K562 (cell line): ENCODE results near the gene RAB31. TPM values are rescaled to one million over a fixed set of nuclear protein-coding genes. Genes with fewer than 3 reads are reported as not detected.
A peak's percentile ranks its signal among the peaks of the same experiment; 100 is the strongest.

Source experiments
- ADNP ChIP-seq: fragments of 200-800 bp; sonication (Bioruptor generic); IDR thresholded peaks from 2 replicates; pipeline ENCODE4 v1.6.1; 2016; ENCODE audit warnings: missing genetic modification characterization, missing compliant biosample characterization
- ATF7 ChIP-seq: fragments of 450-650 bp; IDR thresholded peaks from 2 replicates; pipeline ENCODE4 v1.7.1; 2014; ENCODE audit warnings: mild to moderate bottlenecking, moderate library complexity
- CBX5 ChIP-seq: IDR thresholded peaks from 2 replicates; pipeline ENCODE4 v1.6.1; 2014; ENCODE audit warnings: low read depth, borderline replicate concordance
- FOS ChIP-seq: IDR thresholded peaks from 3 replicates; pipeline ENCODE4 v1.6.1; 2011; ENCODE audit not compliant: insufficient read length; ENCODE audit errors: extremely low read depth
- GATA2 ChIP-seq: sonication (generic); formaldehyde crosslinking; IDR thresholded peaks from 2 replicates; pipeline ENCODE4 v1.4.0; 2020; ENCODE audit warnings: mild to moderate bottlenecking, missing genetic modification reagents
- GATAD2B ChIP-seq: fragments of 450-650 bp; IDR thresholded peaks from 2 replicates; pipeline ENCODE4 v1.6.1; 2017; ENCODE audit warnings: mild to moderate bottlenecking, borderline replicate concordance
- JUND ChIP-seq, 2 experiments: IDR thresholded peaks; 2 replicates in 1 of 2; 3 replicates in 1 of 2; pipeline ENCODE4 v1.6.1; 2011; ENCODE audit warnings: borderline replicate concordance in 2 of 2, low read depth in 2 of 2, low read length in 2 of 2, improper control_type of control experiment in 1 of 2, missing biosample characterization in 1 of 2, missing genetic modification characterization in 1 of 2, missing genetic modification reagents in 1 of 2
- MAFF ChIP-seq: IDR thresholded peaks from 2 replicates; pipeline ENCODE4 v1.6.1; 2012; ENCODE audit warnings: low read length, improper control_type of control experiment
- MEF2D ChIP-seq: conservative IDR thresholded peaks from 2 replicates; pipeline ENCODE4 v1.6.1; 2016; ENCODE audit warnings: low read depth, missing genetic modification characterization, missing compliant biosample characterization
- MXI1 ChIP-seq: IDR thresholded peaks from 2 replicates; pipeline ENCODE4 v1.6.1; 2011; ENCODE audit warnings: low read depth, mild to moderate bottlenecking, improper control_type of control experiment, low read length
- NR1H2 ChIP-seq: sonication (generic); formaldehyde crosslinking; IDR thresholded peaks from 2 replicates; pipeline ENCODE4 v1.4.0; 2020; ENCODE audit warnings: mild to moderate bottlenecking, missing genetic modification reagents
- SMC3 ChIP-seq: conservative IDR thresholded peaks from 2 replicates; pipeline ENCODE4 v1.6.1; 2011; ENCODE audit warnings: low read depth, low read length, improper control_type of control experiment; ENCODE audit not compliant: insufficient read depth
- TAL1 ChIP-seq: fragments of 450-650 bp; IDR thresholded peaks from 2 replicates; pipeline ENCODE4 v1.6.1; 2016; ENCODE audit warnings: mild to moderate bottlenecking
- THRAP3 ChIP-seq: fragments of 450-650 bp; IDR thresholded peaks from 2 replicates; pipeline ENCODE4 v1.6.1; 2016; ENCODE audit warnings: mild to moderate bottlenecking, inconsistent platforms, borderline replicate concordance
- TRIM24 ChIP-seq, 2 experiments: fragments of 450-650 bp; IDR thresholded peaks; 2 replicates each; pipeline ENCODE4 v1.6.1; 2016
- XRCC4 ChIP-seq: IDR thresholded peaks from one replicate; pipeline ENCODE4 v1.6.1; 2011; ENCODE audit not compliant: insufficient read depth, insufficient read length; ENCODE audit errors: extremely low read depth
- ZNF133 ChIP-seq: fragments of 250-450 bp; sonication (Bioruptor Pico); IDR thresholded peaks from 2 replicates; pipeline ENCODE4 v1.4.0; 2020; ENCODE audit warnings: mild to moderate bottlenecking
- ZNF384 ChIP-seq: IDR thresholded peaks from 2 replicates; pipeline ENCODE4 v1.6.1; 2012; ENCODE audit warnings: low read depth, low read length, improper control_type of control experiment
- ZNF589 ChIP-seq: fragments of 200-800 bp; sonication (Bioruptor generic); IDR thresholded peaks from 2 replicates; pipeline ENCODE4 v1.6.1; 2016; ENCODE audit warnings: low read depth, missing genetic modification characterization, missing compliant biosample characterization
- ZNF77 ChIP-seq: fragments of 250-450 bp; sonication (Bioruptor Pico); IDR thresholded peaks from 2 replicates; pipeline ENCODE4 v1.5.0; 2020
- polyA plus RNA-seq, 8 experiments: library from polyadenylated mRNA; depleted of rRNA in 4 of 8; stranded (reverse) in 5 of 8; unstranded in 3 of 8; fragments of >200 nt; fragmentation: Nextera tagmentation in 2 of 8; fragmentation: Illumina TruSeq in 1 of 8; extraction: Ambion mirVana in 2 of 8; extraction: Trizol in 1 of 8; gene quantifications; 2 replicates each; pipeline versions ENCODE4 v1.2.1 to v1.2.3, GENCODE V29; 2011 to 2014; ENCODE audit warnings: inconsistent platforms in 1 of 8, missing spikeins in 1 of 8
- total RNA-seq, 7 experiments: library from RNA; depleted of rRNA in 6 of 7; stranded (reverse); fragments of >200 nt in 6 of 7; fragmentation: Illumina TruSeq in 2 of 7; extraction: Trizol in 2 of 7; gene quantifications; 2 replicates each; pipeline versions ENCODE4 v1.2.1 to v1.2.3, GENCODE V29; 2011 to 2021; ENCODE audit warnings: low replicate concordance in 1 of 7
- TF ChIP-seq, protein P1 (sequence below): fragments of 450-650 bp; IDR thresholded peaks from 2 replicates; pipeline ENCODE4 v1.6.1; 2018; ENCODE audit warnings: mild to moderate bottlenecking, low read depth; ENCODE audit not compliant: partially characterized antibody
- TF ChIP-seq, protein P2 (sequence below): fragments of 450-650 bp; formaldehyde crosslinking; IDR thresholded peaks from 2 replicates; pipeline ENCODE4 v1.4.0; 2022; ENCODE audit warnings: missing genetic modification characterization
- TF ChIP-seq, protein P3 (sequence below): sonication (generic); formaldehyde crosslinking; IDR thresholded peaks from 2 replicates; pipeline ENCODE4 v1.8.0; 2022; ENCODE audit warnings: missing genetic modification reagents, mild to moderate bottlenecking, moderate library complexity, borderline replicate concordance
- TF ChIP-seq, protein P4 (sequence below): fragments of 450-650 bp; formaldehyde crosslinking; IDR thresholded peaks from 2 replicates; pipeline ENCODE4 v1.4.0; 2020; ENCODE audit warnings: mild to moderate bottlenecking, mixed read lengths

The RAB31 gene
- total and polyA plus RNA-seq, 9 of the 15 experiments (the other 6 are each of a cell fraction or from before 2014, with no cell fraction given): 20.7 to 70.4 (median 41.3) TPM

DNA sequence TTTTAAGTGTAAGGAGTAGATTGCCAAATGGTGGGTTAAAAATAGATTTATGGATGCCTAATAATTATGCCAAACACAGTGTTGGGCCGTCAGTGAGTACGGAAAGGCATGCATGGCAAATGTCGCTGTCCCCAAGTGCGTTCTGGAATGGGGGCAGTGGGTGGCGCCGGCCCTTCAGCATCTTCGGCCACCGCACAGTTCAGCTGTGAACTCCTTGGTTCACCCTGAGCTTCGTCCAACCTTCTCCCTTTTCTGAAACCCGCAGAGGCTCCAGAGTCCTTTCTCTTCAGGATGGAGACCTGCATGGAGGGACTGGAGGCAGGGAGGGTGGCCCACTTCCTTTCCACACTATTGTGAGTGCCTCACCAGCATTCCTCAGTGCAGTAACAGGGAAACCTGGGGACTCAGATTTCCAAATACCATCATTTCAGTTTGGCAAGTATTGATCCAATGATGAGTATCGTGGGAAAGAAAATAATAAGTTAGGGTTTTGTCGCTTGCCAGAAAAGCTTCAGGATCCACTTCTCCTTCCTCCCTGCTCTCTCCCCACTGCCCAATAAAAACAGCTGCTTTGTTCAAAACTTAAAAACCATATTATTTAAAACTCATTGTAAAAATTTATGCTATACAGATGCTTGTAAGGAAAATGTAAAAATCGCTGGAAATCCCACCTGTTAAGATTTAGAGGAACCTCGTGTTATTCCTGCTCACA, 103.0 kb downstream of the RAB31 start (continued):
- TF ChIP-seq CBX5 (0 out of 2 replicates have a peak, but pooled peaks have one; percentile 41), ZNF384 (0 out of 2 replicates have a peak, but pooled peaks have one; percentile 8), GATA2 (CRISPR knock-in tag) (no peak), XRCC4 (no peak), MAFF (no peak), GATAD2B (no peak), TAL1 (no peak), JUND (IDR thresholded peaks at IDR 0.05; ENCODE audit: borderline replicate concordance, low read depth, low read length) (peak; percentile 45; the same call in 1 of the 2 replicates), JUND (tag; IDR thresholded peaks at IDR 0.05; ENCODE audit: borderline replicate concordance, low read depth, low read length) (no peak; the same call in 2 of the 3 replicates), ADNP (tag) (no peak), MXI1 (no peak), MEF2D (tag) (0 out of 2 replicates have a peak, but pooled peaks have one; percentile 17), ZNF589 (CRISPR knock-in tag) (0 out of 2 replicates have a peak, but pooled peaks have one; percentile 2), NR1H2 (CRISPR knock-in tag) (no peak), ZNF133 (no peak), FOS (no peak), SMC3 (peak; percentile 48; the same call in 1 of the 2 replicates), THRAP3 (0 out of 2 replicates have a peak, but pooled peaks have one; percentile 5), ATF7 (peak; percentile 29; the same call in 1 of the 2 replicates), TRIM24 (IDR thresholded peaks at IDR 0.05) (no peak), ZNF77 (no peak)
- TF ChIP-seq, protein P1, sequence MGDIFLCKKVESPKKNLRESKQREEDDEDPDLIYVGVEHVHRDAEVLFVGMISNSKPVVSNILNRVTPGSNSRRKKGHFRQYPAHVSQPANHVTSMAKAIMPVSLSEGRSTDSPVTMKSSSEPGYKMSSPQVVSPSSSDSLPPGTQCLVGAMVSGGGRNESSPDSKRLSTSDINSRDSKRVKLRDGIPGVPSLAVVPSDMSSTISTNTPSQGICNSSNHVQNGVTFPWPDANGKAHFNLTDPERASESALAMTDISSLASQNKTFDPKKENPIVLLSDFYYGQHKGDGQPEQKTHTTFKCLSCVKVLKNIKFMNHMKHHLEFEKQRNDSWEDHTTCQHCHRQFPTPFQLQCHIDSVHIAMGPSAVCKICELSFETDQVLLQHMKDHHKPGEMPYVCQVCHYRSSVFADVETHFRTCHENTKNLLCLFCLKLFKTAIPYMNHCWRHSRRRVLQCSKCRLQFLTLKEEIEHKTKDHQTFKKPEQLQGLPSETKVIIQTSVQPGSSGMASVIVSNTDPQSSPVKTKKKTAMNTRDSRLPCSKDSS: no peak
- TF ChIP-seq, protein P2, sequence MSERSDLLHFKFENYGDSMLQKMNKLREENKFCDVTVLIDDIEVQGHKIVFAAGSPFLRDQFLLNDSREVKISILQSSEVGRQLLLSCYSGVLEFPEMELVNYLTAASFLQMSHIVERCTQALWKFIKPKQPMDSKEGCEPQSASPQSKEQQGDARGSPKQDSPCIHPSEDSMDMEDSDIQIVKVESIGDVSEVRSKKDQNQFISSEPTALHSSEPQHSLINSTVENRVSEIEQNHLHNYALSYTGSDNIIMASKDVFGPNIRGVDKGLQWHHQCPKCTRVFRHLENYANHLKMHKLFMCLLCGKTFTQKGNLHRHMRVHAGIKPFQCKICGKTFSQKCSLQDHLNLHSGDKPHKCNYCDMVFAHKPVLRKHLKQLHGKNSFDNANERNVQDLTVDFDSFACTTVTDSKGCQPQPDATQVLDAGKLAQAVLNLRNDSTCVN (CRISPR knock-in tag): no peak
- TF ChIP-seq, protein P3, sequence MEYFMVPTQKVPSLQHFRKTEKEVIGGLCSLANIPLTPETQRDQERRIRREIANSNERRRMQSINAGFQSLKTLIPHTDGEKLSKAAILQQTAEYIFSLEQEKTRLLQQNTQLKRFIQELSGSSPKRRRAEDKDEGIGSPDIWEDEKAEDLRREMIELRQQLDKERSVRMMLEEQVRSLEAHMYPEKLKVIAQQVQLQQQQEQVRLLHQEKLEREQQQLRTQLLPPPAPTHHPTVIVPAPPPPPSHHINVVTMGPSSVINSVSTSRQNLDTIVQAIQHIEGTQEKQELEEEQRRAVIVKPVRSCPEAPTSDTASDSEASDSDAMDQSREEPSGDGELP (CRISPR knock-in tag): peak; percentile 43; the same call in 1 of the 2 replicates
- TF ChIP-seq, protein P4, sequence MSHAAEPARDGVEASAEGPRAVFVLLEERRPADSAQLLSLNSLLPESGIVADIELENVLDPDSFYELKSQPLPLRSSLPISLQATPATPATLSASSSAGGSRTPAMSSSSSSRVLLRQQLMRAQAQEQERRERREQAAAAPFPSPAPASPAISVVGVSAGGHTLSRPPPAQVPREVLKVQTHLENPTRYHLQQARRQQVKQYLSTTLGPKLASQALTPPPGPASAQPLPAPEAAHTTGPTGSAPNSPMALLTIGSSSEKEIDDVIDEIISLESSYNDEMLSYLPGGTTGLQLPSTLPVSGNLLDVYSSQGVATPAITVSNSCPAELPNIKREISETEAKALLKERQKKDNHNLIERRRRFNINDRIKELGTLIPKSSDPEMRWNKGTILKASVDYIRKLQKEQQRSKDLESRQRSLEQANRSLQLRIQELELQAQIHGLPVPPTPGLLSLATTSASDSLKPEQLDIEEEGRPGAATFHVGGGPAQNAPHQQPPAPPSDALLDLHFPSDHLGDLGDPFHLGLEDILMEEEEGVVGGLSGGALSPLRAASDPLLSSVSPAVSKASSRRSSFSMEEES (CRISPR knock-in tag): no peak
